Stromal cell of bone marrow (primary cell): Measurements from ENCODE around the gene OSTN.

ENCODE experiments used
- DNase-seq: peaks from one replicate; pipeline ENCODE4 v3.0.0-alpha.2; 2012; ENCODE audit warnings: low read depth

OSTN gene

DNA sequence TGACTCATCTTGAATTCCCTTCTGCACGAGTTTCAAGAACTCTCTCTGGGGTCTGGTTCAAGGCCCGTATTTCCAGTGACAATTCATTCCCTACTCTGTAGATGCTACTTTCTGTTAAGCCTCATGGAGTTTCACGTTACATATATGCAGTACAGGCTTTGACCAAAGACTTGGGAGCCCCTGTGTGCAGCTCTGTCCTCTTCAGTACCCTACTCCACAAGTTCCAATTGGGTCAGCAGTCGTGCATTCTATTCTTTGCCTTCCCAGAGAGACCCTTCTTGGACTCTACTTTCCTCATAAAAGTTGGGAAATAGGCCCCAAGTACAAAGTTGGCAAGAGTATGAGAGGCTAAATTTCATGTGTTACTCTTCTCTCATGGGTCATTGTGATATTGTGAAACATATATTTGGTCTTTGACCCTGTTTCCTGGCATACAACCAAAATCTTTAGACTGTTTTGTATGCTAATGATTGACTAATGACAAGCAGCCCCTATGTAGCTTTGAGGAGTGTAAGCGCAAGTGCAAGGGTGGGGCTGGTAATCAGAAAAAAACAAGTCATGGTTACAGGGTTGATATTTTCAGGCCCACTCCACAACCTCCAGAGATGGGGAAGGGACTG lies 115.2 kb downstream of the OSTN start:
- no peak for DNase-seq
